Kidney epithelial cell (primary cell): ENCODE results near the gene HS6ST1. TPM values are rescaled to one million over a fixed set of nuclear protein-coding genes. Genes with fewer than 3 reads are reported as not detected.

Source experiments
- DNase-seq: peaks from one replicate; pipeline ENCODE4 v3.0.0-alpha.2; 2010; ENCODE audit warnings: low read depth
- H3K27me3 ChIP-seq: 2 replicates; pipeline ENCODE4 v1.6.0; 2011; ENCODE audit warnings: low read length; ENCODE audit not compliant: control insufficient read depth, insufficient read depth
- H3K36me3 ChIP-seq: 2 replicates; pipeline ENCODE4 v1.5.1; 2011; ENCODE audit warnings: low read length; ENCODE audit not compliant: control insufficient read depth, insufficient read depth
- H3K4me3 ChIP-seq: 2 replicates; pipeline ENCODE4 v1.5.1; 2011; ENCODE audit warnings: low read depth, mild to moderate bottlenecking, control low read depth, low read length
- total RNA-seq: library from RNA; depleted of rRNA; stranded (reverse); fragments of >200 nt; gene quantifications from 2 replicates; pipeline ENCODE4 v1.2.3, GENCODE V29; 2015
- TF ChIP-seq, protein P1 (sequence below): IDR thresholded peaks from 2 replicates; pipeline ENCODE4 v1.5.1; 2011; ENCODE audit warnings: mild to moderate bottlenecking, moderate library complexity, low read length, control low read depth, inconsistent platforms; ENCODE audit not compliant: insufficient read depth, poor library complexity, severe bottlenecking

HS6ST1 gene
- total RNA-seq, 1 donor from 2014 or later = 34.4 TPM

DNA sequence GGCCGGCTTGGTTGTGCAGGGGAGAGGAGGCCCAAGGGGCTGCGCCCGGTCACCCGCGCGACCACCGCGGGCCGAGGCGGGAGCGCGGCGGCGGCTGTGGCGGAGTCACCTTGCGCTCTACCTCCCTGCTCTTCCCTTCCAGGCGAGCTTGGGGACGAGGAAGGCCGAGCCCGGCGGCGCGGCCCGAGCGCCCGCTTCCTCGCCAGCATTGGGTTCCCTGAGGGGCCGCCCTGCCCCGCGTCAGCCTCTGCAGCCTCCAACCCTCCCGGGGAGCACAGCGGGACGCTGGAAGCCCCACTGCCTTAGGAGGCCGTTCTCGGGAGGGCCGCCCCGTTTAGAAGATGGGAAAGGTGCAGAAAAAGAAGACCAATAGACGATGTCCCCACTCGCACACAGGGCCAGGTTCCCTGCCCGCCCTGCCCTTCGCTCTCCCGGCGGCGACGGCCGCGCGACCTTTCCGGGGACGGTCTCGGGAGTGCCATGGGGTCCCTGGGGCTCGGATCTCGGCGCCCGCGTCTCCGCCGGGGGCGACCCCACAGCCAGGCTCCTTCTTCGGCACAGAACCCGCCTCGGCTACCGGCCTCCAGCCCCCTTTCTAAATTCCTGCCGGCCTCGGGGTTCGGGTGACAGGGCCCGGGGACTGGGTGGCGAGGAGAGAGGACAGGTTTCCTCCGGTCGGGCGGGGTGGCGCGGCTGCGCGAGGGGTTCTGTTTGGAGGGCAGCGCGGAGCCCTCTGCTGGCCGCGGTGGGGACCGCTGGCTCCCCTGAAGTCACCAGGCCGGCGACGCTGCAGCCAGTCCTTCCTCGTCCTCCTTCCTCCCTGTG lies 85.5 kb downstream of the HS6ST1 start:
- Histone ChIP-seq H3K4me3 (peak overlapping the region; percentile 68), H3K36me3 (no peaks in the 10 kb centered on the region), H3K27me3 (no peaks in the 10 kb centered on the region)
- peak; percentile 26 for DNase-seq
- TF ChIP-seq, protein P1, sequence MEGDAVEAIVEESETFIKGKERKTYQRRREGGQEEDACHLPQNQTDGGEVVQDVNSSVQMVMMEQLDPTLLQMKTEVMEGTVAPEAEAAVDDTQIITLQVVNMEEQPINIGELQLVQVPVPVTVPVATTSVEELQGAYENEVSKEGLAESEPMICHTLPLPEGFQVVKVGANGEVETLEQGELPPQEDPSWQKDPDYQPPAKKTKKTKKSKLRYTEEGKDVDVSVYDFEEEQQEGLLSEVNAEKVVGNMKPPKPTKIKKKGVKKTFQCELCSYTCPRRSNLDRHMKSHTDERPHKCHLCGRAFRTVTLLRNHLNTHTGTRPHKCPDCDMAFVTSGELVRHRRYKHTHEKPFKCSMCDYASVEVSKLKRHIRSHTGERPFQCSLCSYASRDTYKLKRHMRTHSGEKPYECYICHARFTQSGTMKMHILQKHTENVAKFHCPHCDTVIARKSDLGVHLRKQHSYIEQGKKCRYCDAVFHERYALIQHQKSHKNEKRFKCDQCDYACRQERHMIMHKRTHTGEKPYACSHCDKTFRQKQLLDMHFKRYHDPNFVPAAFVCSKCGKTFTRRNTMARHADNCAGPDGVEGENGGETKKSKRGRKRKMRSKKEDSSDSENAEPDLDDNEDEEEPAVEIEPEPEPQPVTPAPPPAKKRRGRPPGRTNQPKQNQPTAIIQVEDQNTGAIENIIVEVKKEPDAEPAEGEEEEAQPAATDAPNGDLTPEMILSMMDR = peak; percentile 94

DNA sequence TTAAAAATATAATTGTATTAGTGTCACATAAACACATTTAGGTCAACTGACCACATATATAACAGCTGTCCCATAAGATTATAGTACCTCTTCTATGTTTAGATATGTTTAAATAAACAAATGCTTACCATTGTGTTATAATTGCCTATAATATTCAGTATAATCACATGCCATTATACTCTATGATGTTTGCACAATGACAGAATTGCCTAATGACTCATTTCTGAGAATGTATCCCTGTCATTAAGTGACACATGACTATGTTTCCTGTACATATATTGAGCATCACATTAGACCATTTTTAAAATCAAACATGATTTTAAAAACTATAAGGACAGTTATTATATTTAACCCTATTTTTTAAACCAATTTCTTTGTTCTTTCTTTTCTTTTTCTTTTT lies 89.8 kb downstream of the HS6ST1 start:
- TF ChIP-seq, protein P1 = no peak
- Histone ChIP-seq H3K4me3 (no peak overlapping the region), H3K27me3 (no peaks in the 10 kb centered on the region), H3K36me3 (no peaks in the 10 kb centered on the region)
- DNase-seq = no peak

DNA sequence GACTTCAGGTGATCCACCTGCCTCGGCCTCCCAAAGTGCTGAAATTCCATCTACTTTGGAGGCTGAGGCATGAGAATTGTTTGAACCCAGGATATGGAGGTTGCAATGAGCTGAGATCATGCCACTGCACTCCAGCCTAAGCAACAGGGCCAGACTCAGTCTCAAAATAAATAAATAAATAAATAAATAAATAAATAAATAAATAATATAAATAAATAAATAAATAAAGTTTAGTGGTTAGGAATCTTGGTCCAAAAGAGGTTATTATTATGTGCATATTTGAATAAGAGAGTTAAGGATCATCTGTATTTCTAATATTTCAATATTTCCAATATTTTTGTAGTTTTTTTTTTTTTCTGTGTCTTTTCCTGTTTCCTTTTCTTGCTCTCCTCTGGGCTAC lies 90.8 kb downstream of the HS6ST1 start:
- no peak overlapping the region for H3K4me3 ChIP-seq
- no peak for DNase-seq
- H3K27me3 ChIP-seq = no peaks in the 10 kb centered on the region
- TF ChIP-seq, protein P1 = no peak
- no peaks in the 10 kb centered on the region for H3K36me3 ChIP-seq

DNA sequence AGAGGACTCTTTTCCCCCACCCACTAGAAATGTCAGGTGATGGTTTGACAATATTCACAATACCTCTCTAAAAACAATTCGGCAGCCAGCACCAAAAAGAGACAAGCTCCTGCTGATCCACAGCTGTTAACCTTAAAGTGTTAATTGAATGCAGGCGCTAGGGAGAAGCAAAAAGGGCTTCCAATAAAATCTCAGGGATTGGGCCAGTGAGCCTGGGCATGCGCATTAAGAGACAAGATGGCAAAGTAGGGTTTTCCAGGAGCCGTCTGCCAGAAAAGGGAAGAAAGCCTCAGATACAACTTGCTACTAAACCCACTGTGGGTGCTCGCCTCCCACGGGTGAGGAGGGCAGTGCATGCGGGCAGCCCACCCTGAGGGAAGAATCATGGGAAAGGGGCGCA lies 98.8 kb downstream of the HS6ST1 start:
- DNase-seq = no peak
- no peaks in the 10 kb centered on the region for H3K27me3 ChIP-seq
- TF ChIP-seq, protein P1 = no peak

DNA sequence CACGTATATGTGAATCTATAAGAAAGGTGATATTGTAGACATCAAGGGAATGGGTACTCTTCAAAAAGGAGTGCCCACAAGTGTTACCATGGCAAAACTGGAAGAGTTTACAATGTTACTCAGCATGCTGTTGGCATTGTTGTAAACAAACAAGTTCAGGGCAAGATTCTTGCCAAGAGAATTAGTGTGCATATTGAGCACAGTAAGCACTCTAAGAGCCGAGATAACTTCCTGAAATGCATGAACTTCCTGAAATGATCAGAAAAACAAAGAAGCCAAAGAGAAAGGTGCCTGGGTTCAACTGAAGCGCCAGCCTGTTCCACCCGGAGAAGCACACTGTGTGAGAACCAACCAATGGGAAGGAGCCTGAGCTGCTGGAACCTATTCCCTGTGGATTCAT lies 101.0 kb downstream of the HS6ST1 start:
- TF ChIP-seq, protein P1 = no peak
- no peak for DNase-seq
- Histone ChIP-seq H3K27me3 (no peaks in the 10 kb centered on the region), H3K4me3 (no peak overlapping the region), H3K36me3 (no peaks in the 10 kb centered on the region)

More for the DNA sequence above, 98.8 kb downstream of the HS6ST1 start:
- H3K4me3 ChIP-seq = no peak overlapping the region
- no peaks in the 10 kb centered on the region for H3K36me3 ChIP-seq
